ENCODE measurements around the gene EXOC4.

The EXOC4 gene

DNA sequence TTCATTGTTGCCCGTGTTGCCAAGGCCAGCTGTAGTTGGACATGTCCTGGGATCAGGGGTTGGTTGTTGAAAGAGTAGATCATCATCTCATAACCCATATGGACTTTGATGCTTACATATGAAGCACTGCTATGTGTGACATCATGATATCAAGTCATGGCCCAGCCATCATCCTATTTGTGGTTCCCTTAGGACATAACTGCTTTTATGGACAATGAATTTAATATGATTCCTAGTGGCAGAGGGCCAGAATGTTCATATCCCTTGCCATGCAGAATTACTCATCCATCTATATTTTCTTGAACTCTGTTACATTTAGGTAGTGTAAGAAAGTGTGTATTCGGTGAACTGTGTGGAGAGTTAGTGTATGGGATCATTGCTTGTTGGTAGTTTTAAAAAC lies 530.4 kb downstream of the EXOC4 start:
- Histone ChIP-seq H3K4me1 (ENCODE audit: insufficient read depth, poor library complexity, severe bottlenecking) (no peaks in the 10 kb centered on the region), H3K9me3 (ENCODE audit: severe bottlenecking) (no peaks in the 10 kb centered on the region), H3K27me3 (ENCODE audit: insufficient read depth, poor library complexity, severe bottlenecking) (no peaks in the 10 kb centered on the region), H3K4me3 (ENCODE audit: severe bottlenecking) (no peak overlapping the region), H3K27ac (ENCODE audit: poor library complexity, severe bottlenecking) (no peak overlapping the region), H3K36me3 (ENCODE audit: low read depth) (peaks cover 4% of the 10 kb centered on the region; the same call in 1 of the 2 replicates)
- TF ChIP-seq, protein P1, sequence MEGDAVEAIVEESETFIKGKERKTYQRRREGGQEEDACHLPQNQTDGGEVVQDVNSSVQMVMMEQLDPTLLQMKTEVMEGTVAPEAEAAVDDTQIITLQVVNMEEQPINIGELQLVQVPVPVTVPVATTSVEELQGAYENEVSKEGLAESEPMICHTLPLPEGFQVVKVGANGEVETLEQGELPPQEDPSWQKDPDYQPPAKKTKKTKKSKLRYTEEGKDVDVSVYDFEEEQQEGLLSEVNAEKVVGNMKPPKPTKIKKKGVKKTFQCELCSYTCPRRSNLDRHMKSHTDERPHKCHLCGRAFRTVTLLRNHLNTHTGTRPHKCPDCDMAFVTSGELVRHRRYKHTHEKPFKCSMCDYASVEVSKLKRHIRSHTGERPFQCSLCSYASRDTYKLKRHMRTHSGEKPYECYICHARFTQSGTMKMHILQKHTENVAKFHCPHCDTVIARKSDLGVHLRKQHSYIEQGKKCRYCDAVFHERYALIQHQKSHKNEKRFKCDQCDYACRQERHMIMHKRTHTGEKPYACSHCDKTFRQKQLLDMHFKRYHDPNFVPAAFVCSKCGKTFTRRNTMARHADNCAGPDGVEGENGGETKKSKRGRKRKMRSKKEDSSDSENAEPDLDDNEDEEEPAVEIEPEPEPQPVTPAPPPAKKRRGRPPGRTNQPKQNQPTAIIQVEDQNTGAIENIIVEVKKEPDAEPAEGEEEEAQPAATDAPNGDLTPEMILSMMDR (IDR thresholded peaks at IDR 0.05; ENCODE audit: poor library complexity, severe bottlenecking): no peak
- no peak for DNase-seq (ENCODE audit: low spot score)
- ATAC-seq (ENCODE audit: low read depth): no peak

DNA sequence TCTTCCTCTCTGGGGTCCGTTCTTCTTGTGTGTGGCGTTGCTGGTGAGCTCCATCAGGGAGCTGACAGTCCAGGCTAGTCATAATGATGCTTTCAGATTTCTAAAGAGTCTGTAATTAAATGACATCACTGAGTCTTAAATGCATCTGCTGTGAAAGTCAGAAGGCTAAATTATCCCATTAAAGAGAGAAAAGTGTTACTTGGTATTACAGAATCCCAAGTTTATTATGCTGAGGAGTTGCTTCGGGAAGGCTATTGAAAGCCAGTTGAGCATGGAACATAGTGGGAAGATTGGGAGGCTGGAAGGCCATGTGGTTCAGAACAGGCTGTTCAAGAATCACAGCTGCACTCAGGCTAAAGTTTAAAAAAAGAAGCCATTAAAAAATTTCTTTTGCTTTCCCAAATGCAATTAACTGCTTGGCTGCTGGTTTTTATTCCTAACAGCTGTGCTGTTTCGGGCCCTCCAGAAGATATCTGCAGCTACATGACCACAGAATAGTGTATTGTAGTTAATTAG lies 531.7 kb downstream of the EXOC4 start:
- H3K9me3 ChIP-seq (ENCODE audit: severe bottlenecking): no peaks in the 10 kb centered on the region
- no peak for ATAC-seq (ENCODE audit: low read depth)
- no peaks in the 10 kb centered on the region for H3K36me3 ChIP-seq (ENCODE audit: low read depth)
- no peaks in the 10 kb centered on the region for H3K27me3 ChIP-seq (ENCODE audit: insufficient read depth, poor library complexity, severe bottlenecking)
- no peak overlapping the region for H3K27ac ChIP-seq (ENCODE audit: poor library complexity, severe bottlenecking)
- DNase-seq (ENCODE audit: low spot score): no peak
- no peak overlapping the region for H3K4me3 ChIP-seq (ENCODE audit: severe bottlenecking)
- no peaks in the 10 kb centered on the region for H3K4me1 ChIP-seq (ENCODE audit: insufficient read depth, poor library complexity, severe bottlenecking)
- TF ChIP-seq, protein P1 (IDR thresholded peaks at IDR 0.05; ENCODE audit: poor library complexity, severe bottlenecking): no peak

DNA sequence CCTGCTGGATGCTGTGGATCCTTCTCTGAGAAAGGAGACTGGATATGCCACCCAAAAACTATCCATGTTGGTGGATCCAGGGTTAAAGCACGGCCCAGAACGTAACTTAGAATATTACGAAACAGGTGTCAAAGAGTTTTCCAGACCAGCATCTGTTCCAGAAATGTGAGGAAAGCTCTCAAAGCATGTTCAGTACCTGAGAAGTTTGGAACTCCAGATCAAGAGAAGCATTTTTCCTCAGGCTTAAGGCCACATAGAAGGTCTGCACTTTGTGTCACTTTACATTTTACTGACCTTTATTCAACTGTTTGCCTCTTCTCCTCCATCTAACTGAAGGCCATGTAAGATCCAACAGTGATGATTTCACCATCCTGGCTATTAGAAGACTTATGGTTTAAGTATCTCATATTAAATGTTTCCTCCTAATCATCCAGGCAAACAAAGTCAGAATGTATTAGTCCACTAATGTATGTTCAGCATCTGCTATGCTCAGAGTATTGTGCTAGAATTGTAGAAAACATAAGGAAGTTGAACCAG lies 533.6 kb downstream of the EXOC4 start:
- ATAC-seq (ENCODE audit: low read depth) (no peak), DNase-seq (ENCODE audit: low spot score) (no peak)
- no peak overlapping the region for H3K4me3 ChIP-seq (ENCODE audit: severe bottlenecking)
- no peaks in the 10 kb centered on the region for H3K9me3 ChIP-seq (ENCODE audit: severe bottlenecking)
- H3K4me1 ChIP-seq (ENCODE audit: insufficient read depth, poor library complexity, severe bottlenecking): no peaks in the 10 kb centered on the region
- H3K27ac ChIP-seq (ENCODE audit: poor library complexity, severe bottlenecking): no peak overlapping the region
- no peaks in the 10 kb centered on the region for H3K27me3 ChIP-seq (ENCODE audit: insufficient read depth, poor library complexity, severe bottlenecking)
- TF ChIP-seq, protein P1 (IDR thresholded peaks at IDR 0.05; ENCODE audit: poor library complexity, severe bottlenecking): no peak
- no peaks in the 10 kb centered on the region for H3K36me3 ChIP-seq (ENCODE audit: low read depth)

DNA sequence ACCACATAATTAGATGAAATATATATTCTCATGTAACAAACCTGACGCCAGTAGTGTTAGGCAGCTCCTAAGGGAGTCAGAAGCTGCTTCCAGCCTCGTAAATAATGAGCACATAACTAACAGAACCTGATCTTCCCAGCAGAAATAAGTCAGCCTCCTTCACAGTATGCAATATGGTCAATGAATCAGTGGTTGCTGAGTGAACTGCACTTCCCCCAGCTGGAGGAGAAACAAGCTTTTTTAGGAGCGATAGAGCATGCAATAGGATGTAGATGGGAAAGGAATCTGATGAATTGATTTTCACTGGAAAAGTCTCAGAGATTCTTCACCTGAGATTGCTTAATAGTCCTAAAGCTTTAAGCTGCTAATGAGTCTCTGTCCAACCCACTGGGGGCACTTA lies 537.1 kb downstream of the EXOC4 start:
- Histone ChIP-seq H3K9me3 (ENCODE audit: severe bottlenecking) (no peaks in the 10 kb centered on the region), H3K4me3 (ENCODE audit: severe bottlenecking) (no peak overlapping the region), H3K27me3 (ENCODE audit: insufficient read depth, poor library complexity, severe bottlenecking) (no peaks in the 10 kb centered on the region), H3K27ac (ENCODE audit: poor library complexity, severe bottlenecking) (no peak overlapping the region), H3K36me3 (ENCODE audit: low read depth) (no peaks in the 10 kb centered on the region), H3K4me1 (ENCODE audit: insufficient read depth, poor library complexity, severe bottlenecking) (no peaks in the 10 kb centered on the region)
- no peak for ATAC-seq (ENCODE audit: low read depth)
- no peak for DNase-seq (ENCODE audit: low spot score)
- TF ChIP-seq, protein P1 (IDR thresholded peaks at IDR 0.05; ENCODE audit: poor library complexity, severe bottlenecking): no peak

DNA sequence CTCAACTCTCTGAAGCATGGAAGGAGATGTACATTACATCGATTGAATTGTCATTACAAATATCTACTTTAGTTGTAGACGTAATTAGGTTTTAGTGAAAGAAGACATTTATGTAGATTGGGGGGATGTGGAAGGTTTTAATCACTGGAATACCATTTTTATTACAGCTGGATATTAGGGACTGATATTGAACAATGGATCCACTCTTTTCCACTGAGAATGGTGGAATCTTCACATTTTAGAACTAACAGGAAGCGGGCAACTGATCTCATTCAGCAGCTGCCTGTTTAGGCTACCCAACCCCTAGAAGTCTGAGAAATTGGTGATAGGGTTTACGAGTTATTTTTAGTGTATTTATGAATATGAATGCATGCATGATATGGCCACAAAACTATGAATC lies 538.0 kb downstream of the EXOC4 start:
- H3K9me3 ChIP-seq (ENCODE audit: severe bottlenecking): no peaks in the 10 kb centered on the region
- H3K36me3 ChIP-seq (ENCODE audit: low read depth): no peaks in the 10 kb centered on the region
- no peak overlapping the region for H3K27ac ChIP-seq (ENCODE audit: poor library complexity, severe bottlenecking)
- H3K4me1 ChIP-seq (ENCODE audit: insufficient read depth, poor library complexity, severe bottlenecking): no peaks in the 10 kb centered on the region
- no peak overlapping the region for H3K4me3 ChIP-seq (ENCODE audit: severe bottlenecking)
- TF ChIP-seq, protein P1 (IDR thresholded peaks at IDR 0.05; ENCODE audit: poor library complexity, severe bottlenecking): no peak
- DNase-seq (ENCODE audit: low spot score) (no peak), ATAC-seq (ENCODE audit: low read depth) (no peak)
- H3K27me3 ChIP-seq (ENCODE audit: insufficient read depth, poor library complexity, severe bottlenecking): no peaks in the 10 kb centered on the region

All from RWPE2 (cell line).